Measurements from ENCODE around the gene EREG. TPM values are rescaled to one million over a fixed set of nuclear protein-coding genes. Genes with fewer than 3 reads are reported as not detected.

EREG gene
- total and polyA plus RNA-seq, 2 of the 8 experiments (the other 6 are each of a cell fraction or from before 2014, with no cell fraction given), result not detected

DNA sequence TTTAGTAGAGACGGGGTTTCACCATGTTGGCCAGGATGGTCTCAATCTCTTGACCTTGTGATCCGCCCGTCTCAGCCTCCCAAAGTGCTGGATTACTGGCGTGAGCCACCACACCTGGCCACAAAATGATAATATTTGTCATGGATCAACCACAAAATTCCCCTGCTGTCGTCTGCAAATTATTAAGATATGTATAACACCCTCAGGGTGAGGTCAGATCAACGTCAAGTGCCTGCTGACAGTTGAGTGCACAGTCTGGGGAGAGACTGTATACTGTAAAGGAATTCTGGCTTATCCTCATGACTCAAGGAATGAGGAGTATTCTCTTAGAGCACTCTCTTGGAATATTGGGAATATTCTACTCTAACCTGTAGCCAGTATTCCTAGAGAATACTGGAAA lies 45.5 kb upstream of the EREG start (continued):
- TF ChIP-seq NRF1 (IDR thresholded peaks at IDR 0.05; ENCODE audit: low read depth, low read length) (no peak), CBX5 (IDR thresholded peaks at IDR 0.05; ENCODE audit: low read depth, low read length) (no peak), CHD2 (IDR thresholded peaks at IDR 0.05; ENCODE audit: low read length) (no peak), RFX5 (IDR thresholded peaks at IDR 0.05; ENCODE audit: borderline replicate concordance, low read depth, low read length) (no peak)
